ENCODE data around the gene MACIR. TPM values are rescaled to one million over a fixed set of nuclear protein-coding genes. Genes with fewer than 3 reads are reported as not detected.

The MACIR gene
- total RNA-seq, 1 donor from 2014 or later, result 11.6 TPM

DNA sequence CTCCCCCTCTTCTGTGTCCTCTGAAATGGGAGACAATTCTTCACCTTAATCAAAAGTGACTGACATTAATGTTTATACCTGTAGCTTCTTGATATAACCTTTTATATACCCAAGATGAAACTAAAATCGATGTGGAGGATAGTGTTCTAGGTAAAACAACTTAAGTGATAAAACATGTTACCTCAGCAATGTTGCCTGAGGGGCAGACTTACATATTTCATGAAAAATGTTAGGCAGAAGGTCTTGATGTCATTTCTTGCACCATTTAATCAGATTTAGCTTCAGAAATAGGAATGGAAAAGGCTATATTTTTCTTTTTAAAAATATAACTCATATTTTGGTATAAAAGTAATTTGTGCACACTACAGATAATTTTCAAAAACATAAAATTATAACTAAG, 22.7 kb upstream of the MACIR start:
- no peak for FAIRE-seq
- TF ChIP-seq, protein P1, sequence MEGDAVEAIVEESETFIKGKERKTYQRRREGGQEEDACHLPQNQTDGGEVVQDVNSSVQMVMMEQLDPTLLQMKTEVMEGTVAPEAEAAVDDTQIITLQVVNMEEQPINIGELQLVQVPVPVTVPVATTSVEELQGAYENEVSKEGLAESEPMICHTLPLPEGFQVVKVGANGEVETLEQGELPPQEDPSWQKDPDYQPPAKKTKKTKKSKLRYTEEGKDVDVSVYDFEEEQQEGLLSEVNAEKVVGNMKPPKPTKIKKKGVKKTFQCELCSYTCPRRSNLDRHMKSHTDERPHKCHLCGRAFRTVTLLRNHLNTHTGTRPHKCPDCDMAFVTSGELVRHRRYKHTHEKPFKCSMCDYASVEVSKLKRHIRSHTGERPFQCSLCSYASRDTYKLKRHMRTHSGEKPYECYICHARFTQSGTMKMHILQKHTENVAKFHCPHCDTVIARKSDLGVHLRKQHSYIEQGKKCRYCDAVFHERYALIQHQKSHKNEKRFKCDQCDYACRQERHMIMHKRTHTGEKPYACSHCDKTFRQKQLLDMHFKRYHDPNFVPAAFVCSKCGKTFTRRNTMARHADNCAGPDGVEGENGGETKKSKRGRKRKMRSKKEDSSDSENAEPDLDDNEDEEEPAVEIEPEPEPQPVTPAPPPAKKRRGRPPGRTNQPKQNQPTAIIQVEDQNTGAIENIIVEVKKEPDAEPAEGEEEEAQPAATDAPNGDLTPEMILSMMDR (IDR thresholded peaks at IDR 0.05; ENCODE audit: insufficient read depth, low read length, severe bottlenecking), result no peak
- H3K36me3 ChIP-seq (ENCODE audit: control insufficient read depth, insufficient read depth, low read length), result no peaks in the 10 kb centered on the region
- no peak for DNase-seq (ENCODE audit: low read depth)
- H3K27me3 ChIP-seq (ENCODE audit: control insufficient read depth, insufficient read depth, low read length), result no peaks in the 10 kb centered on the region
- H3K4me3 ChIP-seq (ENCODE audit: low read depth, low read length), result no peak overlapping the region

DNA sequence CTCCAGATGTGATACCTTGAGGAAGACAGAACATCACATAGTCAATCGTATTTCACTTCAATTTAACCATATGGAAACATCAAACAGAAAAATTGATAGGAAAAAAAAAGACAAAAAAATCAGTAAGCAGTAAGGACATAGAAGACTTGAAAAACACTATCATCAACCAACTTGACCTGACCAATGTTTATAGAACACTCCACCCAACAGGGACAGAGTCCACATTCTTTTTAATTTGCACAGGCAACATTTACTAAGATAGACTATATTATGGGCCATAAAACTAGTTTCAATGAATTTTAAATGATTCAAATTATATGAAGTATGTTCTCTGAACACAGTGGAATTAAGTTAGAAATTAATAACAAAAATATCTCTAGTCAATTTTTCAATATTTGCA, 20.8 kb upstream of the MACIR start:
- H3K4me3 ChIP-seq (ENCODE audit: low read depth, low read length), result no peak overlapping the region
- no peak for FAIRE-seq
- TF ChIP-seq, protein P1 (IDR thresholded peaks at IDR 0.05; ENCODE audit: insufficient read depth, low read length, severe bottlenecking), result no peak
- no peak for DNase-seq (ENCODE audit: low read depth)
- H3K36me3 ChIP-seq (ENCODE audit: control insufficient read depth, insufficient read depth, low read length), result no peaks in the 10 kb centered on the region
- no peaks in the 10 kb centered on the region for H3K27me3 ChIP-seq (ENCODE audit: control insufficient read depth, insufficient read depth, low read length)

- Histone ChIP-seq H3K27me3 (ENCODE audit: control insufficient read depth, insufficient read depth, low read length) (no peaks in the 10 kb centered on the region), H3K36me3 (ENCODE audit: control insufficient read depth, insufficient read depth, low read length) (no peaks in the 10 kb centered on the region), H3K4me3 (ENCODE audit: low read depth, low read length) (no peak overlapping the region)
- TF ChIP-seq, protein P1 (IDR thresholded peaks at IDR 0.05; ENCODE audit: insufficient read depth, low read length, severe bottlenecking), result no peak
- no peak for FAIRE-seq
- DNase-seq (ENCODE audit: low read depth), result no peak
Observed at GRCh38 chr5:103243665-103244064, 14.9 kb upstream of the MACIR start.

- Histone ChIP-seq H3K4me3 (ENCODE audit: low read depth, low read length) (no peak overlapping the region), H3K36me3 (ENCODE audit: control insufficient read depth, insufficient read depth, low read length) (no peaks in the 10 kb centered on the region), H3K27me3 (ENCODE audit: control insufficient read depth, insufficient read depth, low read length) (no peaks in the 10 kb centered on the region)
- no peak for FAIRE-seq
- TF ChIP-seq, protein P1 (IDR thresholded peaks at IDR 0.05; ENCODE audit: insufficient read depth, low read length, severe bottlenecking), result no peak
- no peak for DNase-seq (ENCODE audit: low read depth)
Observed at GRCh38 chr5:103244398-103244797, 14.2 kb upstream of the MACIR start.

GRCh38 chr5:103245761-103246160, 12.8 kb upstream of the MACIR start:
- Histone ChIP-seq H3K4me3 (ENCODE audit: low read depth, low read length) (no peak overlapping the region), H3K27me3 (ENCODE audit: control insufficient read depth, insufficient read depth, low read length) (no peaks in the 10 kb centered on the region), H3K36me3 (ENCODE audit: control insufficient read depth, insufficient read depth, low read length) (no peaks in the 10 kb centered on the region)
- DNase-seq (ENCODE audit: low read depth) (no peak), FAIRE-seq (no peak)
- TF ChIP-seq, protein P1 (IDR thresholded peaks at IDR 0.05; ENCODE audit: insufficient read depth, low read length, severe bottlenecking), result no peak

DNA sequence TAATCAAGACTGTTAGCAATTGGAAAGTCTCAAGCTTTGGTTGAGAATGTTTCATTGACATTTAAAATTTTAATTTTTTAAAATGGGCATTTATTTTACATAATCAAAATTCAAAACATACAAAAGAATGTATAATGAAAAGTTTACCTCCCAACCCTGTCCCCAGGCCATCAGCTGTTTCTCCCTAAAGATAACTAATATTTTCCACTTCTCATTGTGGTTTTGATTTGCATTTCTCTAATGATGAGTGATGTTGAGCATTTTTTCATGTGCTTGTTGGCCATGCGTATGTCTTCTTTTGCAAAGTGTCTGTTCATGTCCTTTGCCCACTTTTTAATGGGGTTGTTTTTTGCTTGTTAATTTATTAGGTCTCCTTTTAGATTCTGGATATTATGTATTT, 11.4 kb upstream of the MACIR start:
- FAIRE-seq (no peak), DNase-seq (ENCODE audit: low read depth) (no peak)
- H3K36me3 ChIP-seq (ENCODE audit: control insufficient read depth, insufficient read depth, low read length), result no peaks in the 10 kb centered on the region
- TF ChIP-seq, protein P1 (IDR thresholded peaks at IDR 0.05; ENCODE audit: insufficient read depth, low read length, severe bottlenecking), result no peak
- no peak overlapping the region for H3K4me3 ChIP-seq (ENCODE audit: low read depth, low read length)
- H3K27me3 ChIP-seq (ENCODE audit: control insufficient read depth, insufficient read depth, low read length), result no peaks in the 10 kb centered on the region
